ENCODE data around the gene RDH14. TPM values are rescaled to one million over a fixed set of nuclear protein-coding genes. Genes with fewer than 3 reads are reported as not detected.

The RDH14 gene, protein sequence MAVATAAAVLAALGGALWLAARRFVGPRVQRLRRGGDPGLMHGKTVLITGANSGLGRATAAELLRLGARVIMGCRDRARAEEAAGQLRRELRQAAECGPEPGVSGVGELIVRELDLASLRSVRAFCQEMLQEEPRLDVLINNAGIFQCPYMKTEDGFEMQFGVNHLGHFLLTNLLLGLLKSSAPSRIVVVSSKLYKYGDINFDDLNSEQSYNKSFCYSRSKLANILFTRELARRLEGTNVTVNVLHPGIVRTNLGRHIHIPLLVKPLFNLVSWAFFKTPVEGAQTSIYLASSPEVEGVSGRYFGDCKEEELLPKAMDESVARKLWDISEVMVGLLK
- total RNA-seq: 19.5 and 23.6 TPM in 2 replicates

DNA sequence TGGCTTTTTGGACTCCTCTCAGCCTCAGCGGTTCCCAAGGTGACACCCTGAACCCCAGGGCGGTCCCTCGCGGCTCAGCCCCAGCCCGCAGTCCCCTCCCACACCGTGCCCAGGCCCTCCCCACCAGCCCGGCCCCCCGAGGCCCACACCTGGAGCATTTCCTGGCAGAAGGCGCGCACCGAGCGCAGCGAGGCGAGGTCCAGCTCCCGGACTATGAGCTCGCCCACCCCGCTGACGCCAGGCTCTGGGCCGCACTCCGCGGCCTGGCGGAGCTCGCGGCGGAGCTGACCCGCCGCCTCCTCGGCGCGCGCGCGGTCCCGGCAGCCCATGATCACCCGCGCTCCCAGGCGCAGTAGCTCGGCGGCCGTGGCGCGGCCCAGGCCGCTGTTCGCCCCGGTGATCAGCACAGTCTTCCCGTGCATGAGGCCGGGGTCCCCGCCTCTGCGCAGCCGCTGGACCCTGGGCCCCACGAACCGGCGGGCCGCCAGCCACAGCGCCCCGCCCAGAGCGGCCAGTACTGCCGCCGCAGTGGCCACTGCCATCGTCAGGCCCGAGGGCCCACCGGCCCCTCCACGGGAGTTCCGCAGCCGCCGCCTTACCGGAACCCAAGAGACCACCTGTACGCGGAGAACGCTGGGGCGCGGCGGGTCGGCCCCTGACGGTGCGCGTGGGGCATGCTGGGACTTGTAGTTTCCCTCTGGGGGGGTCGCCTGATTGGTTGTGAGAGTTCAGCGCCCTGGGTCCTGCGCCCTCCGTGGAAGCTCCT is at the start of gene RDH14:
Gene RDH14 (minus strand): TSS at position 623 of the 766 bp plus-strand sequence. CDS start 81 bp downstream, at position 542.

DNA sequence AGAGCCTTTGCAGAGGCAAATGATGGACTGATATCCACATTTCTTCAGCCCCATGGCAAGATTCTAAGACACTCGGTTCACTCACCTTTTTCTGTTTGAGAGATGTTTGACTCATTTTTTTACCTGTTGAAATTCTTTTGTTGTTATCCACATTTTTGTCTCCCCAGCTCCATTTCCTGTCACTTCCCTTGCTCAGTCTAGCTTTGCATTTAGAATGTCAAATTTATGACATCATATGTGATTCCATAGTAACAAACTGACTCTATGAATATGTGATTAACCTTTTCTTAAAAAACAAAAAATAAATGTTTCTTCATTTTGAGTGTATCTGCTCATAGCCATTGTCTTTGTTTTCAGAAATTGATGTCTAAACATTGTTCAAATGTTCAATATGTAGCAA is 28.9 kb upstream of the RDH14 start, which contains the start of gene NT5C1B:
Gene NT5C1B (minus strand): TSS at position 216 of the 400 bp plus-strand sequence. CDS start 101 bp downstream, at position 115.

Other genes with a start within 250 kb of the RDH14 start
- 0.07 TPM in 1 of 2 replicates, not detected in the other for gene NT5C1B, start 28.9 kb upstream of the RDH14 start, total RNA-seq